ENCODE data around the gene MYO5A.

Gene MYO5A

DNA sequence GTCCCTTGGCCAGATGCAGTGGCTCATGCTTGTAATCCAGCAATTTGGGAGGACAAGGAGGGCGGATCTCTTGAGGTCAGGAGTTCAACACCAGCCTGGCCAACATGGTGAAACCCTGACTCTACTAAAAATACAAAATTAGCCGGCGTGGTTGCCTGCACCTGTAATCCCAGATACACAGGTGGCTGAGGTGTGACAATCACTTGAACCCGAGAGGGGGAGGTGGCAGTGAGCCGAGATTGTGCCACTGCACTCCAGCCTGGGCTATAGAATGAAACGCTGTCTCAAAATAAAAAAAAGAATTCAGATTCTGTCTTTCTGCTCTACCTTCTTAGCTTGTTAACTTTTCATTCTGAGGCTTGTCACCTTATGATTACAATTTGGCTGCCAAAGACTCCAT is 22.1 kb downstream of the MYO5A start:
- no peaks in the 10 kb centered on the region for H3K9me3 ChIP-seq (ENCODE audit: insufficient read depth, low read depth, low read length)
- no peak overlapping the region for H3K4me2 ChIP-seq (ENCODE audit: low read depth, low read length, poor library complexity, severe bottlenecking)
- no peak for TF ChIP-seq EZH2phosphoT487 (IDR thresholded peaks at IDR 0.05; ENCODE audit: borderline replicate concordance)
- no peaks in the 10 kb centered on the region for H3K4me1 ChIP-seq (ENCODE audit: insufficient read depth, low read length, poor library complexity, severe bottlenecking)
- no peaks in the 10 kb centered on the region for H3K27me3 ChIP-seq (ENCODE audit: insufficient read depth, low read length, poor library complexity, severe bottlenecking)
- no peaks in the 10 kb centered on the region for H3K36me3 ChIP-seq (ENCODE audit: insufficient read depth, low read length)
- no peaks in the 10 kb centered on the region for H3K9me2 ChIP-seq (replicated peaks; ENCODE audit: low read depth, low read length)
- H3K9ac ChIP-seq (ENCODE audit: low read depth, low read length, poor library complexity, severe bottlenecking): no peak overlapping the region
- H2AFZ ChIP-seq (ENCODE audit: low read length): no peak overlapping the region
- no peaks in the 10 kb centered on the region for H3F3A ChIP-seq (ENCODE audit: low read depth)
- no peak overlapping the region for H3K4me3 ChIP-seq (ENCODE audit: low read length, poor library complexity, severe bottlenecking)
- peaks cover 46% of the 10 kb centered on the region for H3K79me2 ChIP-seq (ENCODE audit: insufficient read depth, low read length)
- no peaks in the 10 kb centered on the region for H4K20me1 ChIP-seq (ENCODE audit: insufficient read depth, low read length, poor library complexity, severe bottlenecking)

DNA sequence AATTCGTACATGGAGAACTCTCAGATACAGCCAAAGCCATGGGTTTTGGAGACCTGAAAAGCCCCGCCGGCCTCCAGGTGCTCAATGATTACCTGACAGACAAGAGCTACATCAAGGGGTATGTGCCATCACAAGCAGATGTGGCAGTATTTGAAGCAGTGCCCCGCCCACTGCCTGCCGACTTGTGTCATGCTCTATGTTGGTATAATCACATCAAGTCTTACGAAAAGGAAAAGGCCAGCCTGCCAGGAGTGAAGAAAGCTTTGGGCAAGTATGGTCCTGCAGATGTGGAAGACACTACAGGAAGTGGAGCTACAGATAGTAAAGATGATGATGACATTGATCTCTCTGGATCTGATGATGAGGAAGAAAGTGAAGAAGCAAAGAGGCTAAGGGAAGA is 23.5 kb downstream of the MYO5A start:
- H3K36me3 ChIP-seq (ENCODE audit: insufficient read depth, low read length): no peaks in the 10 kb centered on the region
- H3K9me3 ChIP-seq (ENCODE audit: insufficient read depth, low read depth, low read length): no peaks in the 10 kb centered on the region
- no peaks in the 10 kb centered on the region for H4K20me1 ChIP-seq (ENCODE audit: insufficient read depth, low read length, poor library complexity, severe bottlenecking)
- no peak overlapping the region for H3K9ac ChIP-seq (ENCODE audit: low read depth, low read length, poor library complexity, severe bottlenecking)
- no peaks in the 10 kb centered on the region for H3F3A ChIP-seq (ENCODE audit: low read depth)
- no peak overlapping the region for H3K4me2 ChIP-seq (ENCODE audit: low read depth, low read length, poor library complexity, severe bottlenecking)
- peaks cover 38% of the 10 kb centered on the region for H3K79me2 ChIP-seq (ENCODE audit: insufficient read depth, low read length)
- TF ChIP-seq, protein P1, sequence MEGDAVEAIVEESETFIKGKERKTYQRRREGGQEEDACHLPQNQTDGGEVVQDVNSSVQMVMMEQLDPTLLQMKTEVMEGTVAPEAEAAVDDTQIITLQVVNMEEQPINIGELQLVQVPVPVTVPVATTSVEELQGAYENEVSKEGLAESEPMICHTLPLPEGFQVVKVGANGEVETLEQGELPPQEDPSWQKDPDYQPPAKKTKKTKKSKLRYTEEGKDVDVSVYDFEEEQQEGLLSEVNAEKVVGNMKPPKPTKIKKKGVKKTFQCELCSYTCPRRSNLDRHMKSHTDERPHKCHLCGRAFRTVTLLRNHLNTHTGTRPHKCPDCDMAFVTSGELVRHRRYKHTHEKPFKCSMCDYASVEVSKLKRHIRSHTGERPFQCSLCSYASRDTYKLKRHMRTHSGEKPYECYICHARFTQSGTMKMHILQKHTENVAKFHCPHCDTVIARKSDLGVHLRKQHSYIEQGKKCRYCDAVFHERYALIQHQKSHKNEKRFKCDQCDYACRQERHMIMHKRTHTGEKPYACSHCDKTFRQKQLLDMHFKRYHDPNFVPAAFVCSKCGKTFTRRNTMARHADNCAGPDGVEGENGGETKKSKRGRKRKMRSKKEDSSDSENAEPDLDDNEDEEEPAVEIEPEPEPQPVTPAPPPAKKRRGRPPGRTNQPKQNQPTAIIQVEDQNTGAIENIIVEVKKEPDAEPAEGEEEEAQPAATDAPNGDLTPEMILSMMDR (conservative IDR thresholded peaks at IDR 0.05; ENCODE audit: low read length): no peak
- no peak for TF ChIP-seq EZH2phosphoT487 (IDR thresholded peaks at IDR 0.05; ENCODE audit: borderline replicate concordance)
- no peaks in the 10 kb centered on the region for H3K9me2 ChIP-seq (replicated peaks; ENCODE audit: low read depth, low read length)
- H3K27me3 ChIP-seq (ENCODE audit: insufficient read depth, low read length, poor library complexity, severe bottlenecking): no peaks in the 10 kb centered on the region
- no peak overlapping the region for H3K4me3 ChIP-seq (ENCODE audit: low read length, poor library complexity, severe bottlenecking)
- no peak overlapping the region for H2AFZ ChIP-seq (ENCODE audit: low read length)
- H3K4me1 ChIP-seq (ENCODE audit: insufficient read depth, low read length, poor library complexity, severe bottlenecking): no peaks in the 10 kb centered on the region

DNA sequence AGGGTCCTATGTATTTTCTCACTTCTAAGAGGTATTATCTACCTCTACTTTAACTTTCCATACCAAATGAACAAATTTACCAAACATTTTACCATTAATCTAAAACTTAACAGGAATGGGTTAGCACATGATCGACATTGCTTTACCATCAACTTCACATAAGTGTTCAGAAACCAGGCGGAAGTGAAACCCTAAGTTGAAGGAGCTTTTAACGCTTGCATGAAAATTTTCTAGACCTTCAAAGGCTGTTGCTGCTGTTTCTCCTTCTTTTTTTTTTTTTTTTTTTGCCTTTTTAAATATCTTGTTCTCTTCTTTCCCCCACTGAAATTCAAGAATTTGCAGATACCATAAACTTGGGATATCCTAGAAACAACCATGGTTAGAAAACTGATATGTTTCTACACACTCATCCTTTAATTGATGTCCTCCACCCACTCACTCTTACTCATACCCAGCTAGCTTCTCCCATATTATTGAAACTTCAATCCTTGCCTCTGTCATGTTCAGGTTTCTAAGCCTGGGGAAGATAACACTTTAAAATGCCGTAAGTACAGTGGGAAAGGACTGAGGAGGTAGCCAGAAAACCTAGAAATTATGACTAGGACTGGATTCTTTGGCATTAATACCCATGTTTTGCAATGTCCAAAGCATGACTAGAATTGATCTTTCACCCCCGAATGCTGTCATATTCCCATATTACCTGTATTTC is 24.7 kb downstream of the MYO5A start:
- TF ChIP-seq EZH2phosphoT487 (IDR thresholded peaks at IDR 0.05; ENCODE audit: borderline replicate concordance): no peak
- TF ChIP-seq, protein P1 (conservative IDR thresholded peaks at IDR 0.05; ENCODE audit: low read length): no peak
- Histone ChIP-seq H3F3A (ENCODE audit: low read depth) (no peaks in the 10 kb centered on the region), H3K4me1 (ENCODE audit: insufficient read depth, low read length, poor library complexity, severe bottlenecking) (no peaks in the 10 kb centered on the region), H3K9me2 (replicated peaks; ENCODE audit: low read depth, low read length) (no peaks in the 10 kb centered on the region), H3K36me3 (ENCODE audit: insufficient read depth, low read length) (no peaks in the 10 kb centered on the region), H4K20me1 (ENCODE audit: insufficient read depth, low read length, poor library complexity, severe bottlenecking) (no peaks in the 10 kb centered on the region), H3K79me2 (ENCODE audit: insufficient read depth, low read length) (peaks cover 27% of the 10 kb centered on the region; the same call in 1 of the 2 replicates), H3K27me3 (ENCODE audit: insufficient read depth, low read length, poor library complexity, severe bottlenecking) (no peaks in the 10 kb centered on the region), H3K4me2 (ENCODE audit: low read depth, low read length, poor library complexity, severe bottlenecking) (no peak overlapping the region), H2AFZ (ENCODE audit: low read length) (no peak overlapping the region), H3K9me3 (ENCODE audit: insufficient read depth, low read depth, low read length) (no peaks in the 10 kb centered on the region), H3K4me3 (ENCODE audit: low read length, poor library complexity, severe bottlenecking) (no peak overlapping the region), H3K9ac (ENCODE audit: low read depth, low read length, poor library complexity, severe bottlenecking) (no peak overlapping the region)

DNA sequence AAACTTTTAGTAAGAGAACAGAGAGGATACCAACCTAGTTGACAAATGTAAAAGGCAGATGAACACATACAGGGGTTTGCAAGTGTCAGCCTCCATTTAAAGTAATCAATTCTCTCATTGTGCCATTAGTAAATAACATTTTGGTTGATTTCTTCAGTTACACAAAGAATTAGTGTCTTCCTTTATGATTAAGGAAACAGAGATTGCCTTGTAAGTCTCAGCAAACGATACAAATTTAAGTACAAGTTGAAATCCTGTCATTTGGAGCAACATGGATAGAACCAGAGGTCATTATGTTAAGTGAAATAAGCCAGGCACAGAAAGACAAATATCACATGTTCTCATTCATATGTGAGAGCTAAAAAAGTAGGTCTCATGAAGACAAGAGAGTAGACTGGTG is 26.1 kb downstream of the MYO5A start:
- Histone ChIP-seq H3F3A (ENCODE audit: low read depth) (no peaks in the 10 kb centered on the region), H3K79me2 (ENCODE audit: insufficient read depth, low read length) (peaks cover 19% of the 10 kb centered on the region; the same call in 1 of the 2 replicates), H3K9ac (ENCODE audit: low read depth, low read length, poor library complexity, severe bottlenecking) (no peak overlapping the region), H3K36me3 (ENCODE audit: insufficient read depth, low read length) (no peaks in the 10 kb centered on the region), H3K4me2 (ENCODE audit: low read depth, low read length, poor library complexity, severe bottlenecking) (no peak overlapping the region), H3K9me3 (ENCODE audit: insufficient read depth, low read depth, low read length) (no peaks in the 10 kb centered on the region), H3K4me1 (ENCODE audit: insufficient read depth, low read length, poor library complexity, severe bottlenecking) (no peaks in the 10 kb centered on the region), H3K9me2 (replicated peaks; ENCODE audit: low read depth, low read length) (no peaks in the 10 kb centered on the region), H4K20me1 (ENCODE audit: insufficient read depth, low read length, poor library complexity, severe bottlenecking) (no peaks in the 10 kb centered on the region), H2AFZ (ENCODE audit: low read length) (no peak overlapping the region), H3K27me3 (ENCODE audit: insufficient read depth, low read length, poor library complexity, severe bottlenecking) (no peaks in the 10 kb centered on the region), H3K4me3 (ENCODE audit: low read length, poor library complexity, severe bottlenecking) (no peak overlapping the region)
- TF ChIP-seq, protein P1 (conservative IDR thresholded peaks at IDR 0.05; ENCODE audit: low read length): no peak
- TF ChIP-seq EZH2phosphoT487 (IDR thresholded peaks at IDR 0.05; ENCODE audit: borderline replicate concordance): no peak

All from Loucy (cell line).